Esophagus squamous epithelium (tissue), 5 donors: ENCODE results near the gene PRKG1. TPM values are rescaled to one million over a fixed set of nuclear protein-coding genes. Genes with fewer than 3 reads are reported as not detected.

Experiments used
- DNase-seq: peaks from one replicate; lab custom pipeline; 2025; lab: John Stamatoyannopoulos, UW
- H3K27ac ChIP-seq, 4 donors: fragments of 200-600 bp; sonication (generic); one replicate each; pipeline ENCODE4 v1.5.1; 2016 to 2019; ENCODE audit warnings: mild to moderate bottlenecking in 1 of 4
- H3K27me3 ChIP-seq, 4 donors: fragments of 200-600 bp; sonication (generic); 1 replicate in 3 of 4; 2 replicates in 1 of 4; pipeline versions ENCODE4 v1.5.1 to v1.6.0; 2017 to 2021; ENCODE audit warnings: antibody characterized with exemption in 1 of 4
- H3K36me3 ChIP-seq, 3 donors: fragments of 200-600 bp; sonication (generic); one replicate each; pipeline ENCODE4 v1.5.1; 2016 to 2019
- H3K4me1 ChIP-seq, 3 donors: fragments of 200-600 bp; sonication (generic); one replicate each; pipeline ENCODE4 v1.5.1; 2017 to 2019
- H3K4me3 ChIP-seq, 4 donors: fragments of 200-600 bp; sonication (generic); 1 replicate in 3 of 4; 2 replicates in 1 of 4; pipeline ENCODE4 v1.5.1; 2016 to 2019; ENCODE audit warnings: mild to moderate bottlenecking in 2 of 4, moderate library complexity in 1 of 4
- H3K9me3 ChIP-seq, 3 donors: fragments of 200-600 bp; sonication (generic); one replicate each; pipeline ENCODE4 v1.5.1; 2016 to 2019
- CTCF ChIP-seq, 6 experiments: fragments of 450-650 bp in 4 of 6; fragments of 200-600 bp in 2 of 6; sonication (generic) in 2 of 6; IDR thresholded peaks; one replicate each; pipeline ENCODE4 v1.5.1; 2016 to 2019; ENCODE audit warnings: antibody characterized with exemption in 6 of 6, mild to moderate bottlenecking in 4 of 6, moderate library complexity in 4 of 6
- POLR2A ChIP-seq, 4 donors: fragments of 450-650 bp; IDR thresholded peaks; one replicate each; pipeline ENCODE4 v1.6.1; 2017; ENCODE audit warnings: antibody characterized with exemption in 4 of 4, mild to moderate bottlenecking in 4 of 4, moderate library complexity in 3 of 4
- WGBS, 2 donors: methylation state at CpG; one replicate each; pipeline ENCODE4 v1.1.5; 2018; 5-methylcytosine and 5-hydroxymethylcytosine counted together
- intact Hi-C: fragments of 100-400 bp; cut with DNase I; formaldehyde crosslinking; loops from one replicate; pipeline ENCODE4 v1.15.0; 2022
- total RNA-seq, 4 donors: library from RNA; depleted of rRNA; stranded (reverse); fragments of >200 nt; gene quantifications; one replicate each; pipeline ENCODE4 v1.1.0, GENCODE V29; 2016
- donor health status: DM: yes; HTN: yes; CAD: no.

The PRKG1 gene
- total RNA-seq, 4 donors from 2014 or later = 2.0 to 10.9 (median 3.8) TPM

GRCh38 chr10:51708609-51709008, 634.3 kb downstream of the PRKG1 start:
- TF ChIP-seq POLR2A (IDR thresholded peaks at IDR 0.05) (no peak), CTCF (IDR thresholded peaks at IDR 0.05) (no peak)
- Histone ChIP-seq H3K27ac (no peak overlapping the region), H3K27me3 (no peaks in the 10 kb centered on the region), H3K4me1 (peaks cover 0 to 9% (median 0%) of the 10 kb centered on the region in 3 donors), H3K4me3 (no peak overlapping the region), H3K9me3 (no peaks in the 10 kb centered on the region), H3K36me3 (no peaks in the 10 kb centered on the region)
- intact Hi-C loops = no loop called here
- WGBS, 2 donors = 80% methylated on average over 1 of the region's 2 CpGs; no CpG with 5 or more reads in 1 of the 2 donors
- no peak for DNase-seq

- H3K27me3 ChIP-seq = no peaks in the 10 kb centered on the region
- no peak overlapping the region for H3K27ac ChIP-seq
- no peak overlapping the region for H3K4me3 ChIP-seq
- no peak for DNase-seq
- H3K9me3 ChIP-seq = no peaks in the 10 kb centered on the region
- H3K36me3 ChIP-seq = no peaks in the 10 kb centered on the region
- 63 to 75% methylated on average over 2 of the region's 2 CpGs for WGBS, 2 donors
- peaks cover 0 to 9% (median 0%) of the 10 kb centered on the region in 3 donors for H3K4me1 ChIP-seq
- intact Hi-C loops = no loop called here
- TF ChIP-seq POLR2A (IDR thresholded peaks at IDR 0.05) = no peak
- no peak for TF ChIP-seq CTCF (IDR thresholded peaks at IDR 0.05)
These were observed 635.2 kb downstream of the PRKG1 start for GRCh38 chr10:51709324-51709972.

- DNase-seq = no peak
- intact Hi-C loops = no loop called here
- Histone ChIP-seq H3K36me3 (no peaks in the 10 kb centered on the region), H3K27ac (no peak overlapping the region), H3K4me1 (no peaks in the 10 kb centered on the region), H3K27me3 (no peaks in the 10 kb centered on the region), H3K4me3 (no peak overlapping the region), H3K9me3 (no peaks in the 10 kb centered on the region)
- TF ChIP-seq POLR2A (IDR thresholded peaks at IDR 0.05) (no peak), CTCF (IDR thresholded peaks at IDR 0.05) (no peak)
- 45 to 60% methylated on average over 1 of the region's 1 CpG for WGBS, 2 donors
These were observed 637.2 kb downstream of the PRKG1 start for GRCh38 chr10:51711519-51711891.

GRCh38 chr10:51716981-51717380, 642.7 kb downstream of the PRKG1 start:
- WGBS, 2 donors = 56 to 63% methylated on average over 4 of the region's 4 CpGs
- Histone ChIP-seq H3K9me3 (no peaks in the 10 kb centered on the region), H3K27me3 (no peaks in the 10 kb centered on the region), H3K4me3 (no peak overlapping the region), H3K27ac (no peak overlapping the region), H3K4me1 (peaks cover 0 to 4% (median 4%) of the 10 kb centered on the region in 3 donors), H3K36me3 (no peaks in the 10 kb centered on the region)
- intact Hi-C loops = no loop called here
- TF ChIP-seq CTCF (IDR thresholded peaks at IDR 0.05) (no peak), POLR2A (IDR thresholded peaks at IDR 0.05) (no peak)
- DNase-seq = no peak

GRCh38 chr10:51718804-51719291, 644.6 kb downstream of the PRKG1 start:
- Histone ChIP-seq H3K27me3 (no peaks in the 10 kb centered on the region), H3K9me3 (no peaks in the 10 kb centered on the region), H3K36me3 (no peaks in the 10 kb centered on the region), H3K4me1 (peaks cover 0 to 4% (median 4%) of the 10 kb centered on the region in 3 donors), H3K4me3 (no peak overlapping the region), H3K27ac (no peak overlapping the region)
- no peak for DNase-seq
- TF ChIP-seq POLR2A (IDR thresholded peaks at IDR 0.05) = no peak
- no peak for TF ChIP-seq CTCF (IDR thresholded peaks at IDR 0.05)
- intact Hi-C loops = no loop called here
